Uterus (tissue), 4 donors: ENCODE results near the gene ITSN1. TPM values are rescaled to one million over a fixed set of nuclear protein-coding genes. Genes with fewer than 3 reads are reported as not detected.

Source experiments
- DNase-seq, 2 donors: peaks; one replicate each; pipeline ENCODE4 v3.0.0-alpha.2; 2019 to 2020
- H3K27ac ChIP-seq, 2 donors: fragments of 200-600 bp; sonication (generic); 1 replicate in 1 of 2; 2 replicates in 1 of 2; pipeline ENCODE4 v1.5.1; 2016 to 2018
- H3K27me3 ChIP-seq, 2 donors: fragments of 200-600 bp; sonication (generic); one replicate each; pipeline ENCODE4 v1.5.1; 2018 to 2019; ENCODE audit warnings: control low read depth in 1 of 2
- H3K36me3 ChIP-seq, 2 donors: fragments of 200-600 bp; sonication (generic); one replicate each; pipeline ENCODE4 v1.5.1; 2019; ENCODE audit warnings: control low read depth in 1 of 2
- H3K4me1 ChIP-seq, 2 donors: fragments of 200-600 bp; sonication (generic); one replicate each; pipeline ENCODE4 v1.5.1; 2018 to 2019; ENCODE audit warnings: control low read depth in 1 of 2
- H3K4me3 ChIP-seq, 2 donors: fragments of 200-600 bp; sonication (generic); 1 replicate in 1 of 2; 2 replicates in 1 of 2; pipeline ENCODE4 v1.5.1; 2018 to 2019; ENCODE audit warnings: mild to moderate bottlenecking in 1 of 2
- H3K9me3 ChIP-seq, 2 donors: fragments of 200-600 bp; sonication (generic); one replicate each; pipeline ENCODE4 v1.5.1; 2019; ENCODE audit warnings: control low read depth in 1 of 2
- POLR2A ChIP-seq, 2 donors: fragments of 450-650 bp; IDR thresholded peaks; one replicate each; pipeline ENCODE4 v1.6.1; 2016; ENCODE audit warnings: antibody characterized with exemption in 2 of 2, mild to moderate bottlenecking in 1 of 2, moderate library complexity in 1 of 2
- intact Hi-C: fragments of 100-400 bp; cut with DNase I; formaldehyde crosslinking; loops from one replicate; pipeline ENCODE4 v1.15.1; 2023; ENCODE audit warnings: low total_unique reads
- total RNA-seq, 4 donors: library from RNA; depleted of rRNA in 3 of 4; stranded (reverse); fragments of >200 nt in 3 of 4; gene quantifications; one replicate each; pipeline versions ENCODE4 v1.1.0 to v1.2.4, GENCODE V29; 2014 to 2023
- TF ChIP-seq, protein P1 (sequence below), 4 experiments: fragments of 200-600 bp in 2 of 4; fragments of 450-650 bp in 2 of 4; sonication (generic) in 2 of 4; IDR thresholded peaks; one replicate each; pipeline ENCODE4 v1.5.1; 2016 to 2019; ENCODE audit warnings: antibody characterized with exemption in 4 of 4, mild to moderate bottlenecking in 2 of 4, moderate library complexity in 1 of 4
- donor health status: DM: yes; HTN: yes; CAD: no.

ITSN1 gene
- total RNA-seq, 4 donors from 2014 or later, result 21.8 to 77.4 (median 48.1) TPM

GRCh38 chr21:33770542-33770941 is 128.2 kb downstream of the ITSN1 start:
- Histone ChIP-seq H3K4me3 (no peak overlapping the region), H3K36me3 (no peaks in the 10 kb centered on the region), H3K4me1 (no peaks in the 10 kb centered on the region), H3K27ac (no peak overlapping the region), H3K9me3 (no peaks in the 10 kb centered on the region), H3K27me3 (no peaks in the 10 kb centered on the region)
- intact Hi-C loops, result no loop called here
- TF ChIP-seq POLR2A (IDR thresholded peaks at IDR 0.05), result no peak
- TF ChIP-seq, protein P1, sequence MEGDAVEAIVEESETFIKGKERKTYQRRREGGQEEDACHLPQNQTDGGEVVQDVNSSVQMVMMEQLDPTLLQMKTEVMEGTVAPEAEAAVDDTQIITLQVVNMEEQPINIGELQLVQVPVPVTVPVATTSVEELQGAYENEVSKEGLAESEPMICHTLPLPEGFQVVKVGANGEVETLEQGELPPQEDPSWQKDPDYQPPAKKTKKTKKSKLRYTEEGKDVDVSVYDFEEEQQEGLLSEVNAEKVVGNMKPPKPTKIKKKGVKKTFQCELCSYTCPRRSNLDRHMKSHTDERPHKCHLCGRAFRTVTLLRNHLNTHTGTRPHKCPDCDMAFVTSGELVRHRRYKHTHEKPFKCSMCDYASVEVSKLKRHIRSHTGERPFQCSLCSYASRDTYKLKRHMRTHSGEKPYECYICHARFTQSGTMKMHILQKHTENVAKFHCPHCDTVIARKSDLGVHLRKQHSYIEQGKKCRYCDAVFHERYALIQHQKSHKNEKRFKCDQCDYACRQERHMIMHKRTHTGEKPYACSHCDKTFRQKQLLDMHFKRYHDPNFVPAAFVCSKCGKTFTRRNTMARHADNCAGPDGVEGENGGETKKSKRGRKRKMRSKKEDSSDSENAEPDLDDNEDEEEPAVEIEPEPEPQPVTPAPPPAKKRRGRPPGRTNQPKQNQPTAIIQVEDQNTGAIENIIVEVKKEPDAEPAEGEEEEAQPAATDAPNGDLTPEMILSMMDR (IDR thresholded peaks at IDR 0.05), result no peak
- DNase-seq, result no peak

GRCh38 chr21:33771976-33772375 is 129.7 kb downstream of the ITSN1 start:
- TF ChIP-seq, protein P1 (IDR thresholded peaks at IDR 0.05), result no peak
- no peak for TF ChIP-seq POLR2A (IDR thresholded peaks at IDR 0.05)
- no peak overlapping the region for H3K4me3 ChIP-seq
- H3K9me3 ChIP-seq, result no peaks in the 10 kb centered on the region
- no peaks in the 10 kb centered on the region for H3K27me3 ChIP-seq
- no peak overlapping the region for H3K27ac ChIP-seq
- intact Hi-C loops, result no loop called here
- no peak for DNase-seq
- no peaks in the 10 kb centered on the region for H3K4me1 ChIP-seq
- no peaks in the 10 kb centered on the region for H3K36me3 ChIP-seq

DNA sequence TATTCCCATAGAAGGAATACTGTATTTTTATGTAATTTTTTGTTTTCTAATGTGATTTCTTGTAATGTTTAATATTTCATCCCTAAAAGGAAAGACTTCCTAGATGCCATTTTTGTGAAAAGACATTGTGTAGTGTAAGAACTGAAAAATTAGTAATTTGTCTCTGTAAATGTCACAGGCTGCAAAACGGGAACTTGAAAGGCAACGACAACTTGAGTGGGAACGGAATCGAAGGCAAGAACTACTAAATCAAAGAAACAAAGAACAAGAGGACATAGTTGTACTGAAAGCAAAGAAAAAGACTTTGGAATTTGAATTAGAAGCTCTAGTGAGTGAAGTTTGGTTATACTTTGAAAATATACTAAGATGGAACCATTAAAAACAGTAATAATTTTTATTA is 132.2 kb downstream of the ITSN1 start:
- Histone ChIP-seq H3K9me3 (no peaks in the 10 kb centered on the region), H3K27me3 (no peaks in the 10 kb centered on the region), H3K36me3 (no peaks in the 10 kb centered on the region), H3K4me3 (no peak overlapping the region), H3K4me1 (no peaks in the 10 kb centered on the region), H3K27ac (no peak overlapping the region)
- TF ChIP-seq, protein P1 (IDR thresholded peaks at IDR 0.05), result no peak
- no peak for TF ChIP-seq POLR2A (IDR thresholded peaks at IDR 0.05)
- no peak for DNase-seq
- intact Hi-C loops, result no loop called here

DNA sequence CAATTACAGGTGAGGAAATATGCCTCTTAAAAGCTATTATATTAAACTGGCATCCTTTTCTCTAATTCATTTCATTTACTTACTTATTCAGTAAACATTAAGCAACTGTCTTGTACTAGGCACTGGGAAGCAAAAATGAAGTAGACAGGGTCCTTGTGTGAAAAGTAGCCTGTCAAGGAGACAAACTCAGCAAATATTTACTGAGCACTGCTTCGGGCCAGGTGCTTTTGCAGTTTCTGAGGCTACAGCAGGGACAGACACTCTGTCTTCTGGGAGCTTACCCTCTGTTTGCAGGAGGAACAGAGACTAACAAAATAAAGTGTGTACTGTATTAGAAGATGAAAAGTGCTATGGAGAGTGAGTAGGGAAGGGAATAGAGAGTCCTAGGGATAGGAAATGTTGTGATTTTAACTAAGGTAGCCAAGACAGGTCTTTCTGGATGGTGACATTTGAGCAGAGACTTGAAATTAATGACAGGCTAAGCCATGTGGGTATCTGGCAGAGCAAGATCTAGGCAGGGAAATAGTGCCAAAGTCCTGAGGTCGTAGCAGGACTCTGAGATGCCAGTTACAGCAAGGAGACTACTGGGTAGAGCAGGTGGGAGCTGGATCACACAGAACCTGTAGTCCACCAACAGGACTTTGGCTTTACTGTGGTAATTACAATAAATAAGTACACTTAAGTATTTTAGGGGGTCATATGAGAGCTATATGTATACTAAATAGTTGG is 133.0 kb downstream of the ITSN1 start:
- no peaks in the 10 kb centered on the region for H3K9me3 ChIP-seq
- H3K36me3 ChIP-seq, result no peaks in the 10 kb centered on the region
- no peak for DNase-seq
- H3K27ac ChIP-seq, result no peak overlapping the region
- no peaks in the 10 kb centered on the region for H3K4me1 ChIP-seq
- H3K27me3 ChIP-seq, result no peaks in the 10 kb centered on the region
- TF ChIP-seq POLR2A (IDR thresholded peaks at IDR 0.05), result no peak
- TF ChIP-seq, protein P1 (IDR thresholded peaks at IDR 0.05), result no peak
- intact Hi-C loops, result no loop called here
- H3K4me3 ChIP-seq, result no peak overlapping the region

GRCh38 chr21:33780631-33781030 is 138.3 kb downstream of the ITSN1 start:
- no peak for DNase-seq
- no peaks in the 10 kb centered on the region for H3K9me3 ChIP-seq
- H3K27me3 ChIP-seq, result no peaks in the 10 kb centered on the region
- intact Hi-C loops, result no loop called here
- no peak overlapping the region for H3K4me3 ChIP-seq
- H3K27ac ChIP-seq, result no peak overlapping the region
- H3K36me3 ChIP-seq, result no peaks in the 10 kb centered on the region
- TF ChIP-seq POLR2A (IDR thresholded peaks at IDR 0.05), result no peak
- TF ChIP-seq, protein P1 (IDR thresholded peaks at IDR 0.05), result no peak
- H3K4me1 ChIP-seq, result no peaks in the 10 kb centered on the region
